NT2/D1 (cell line): ENCODE data around the gene IL1RAP.
"Not testable (repeated sequence)": the region's sequence is repeated elsewhere in the genome, so short reads cannot be mapped to it uniquely, and the experiment has no call there.

ENCODE experiments used
- SUZ12 ChIP-seq: IDR thresholded peaks from 2 replicates; pipeline ENCODE4 v1.6.1; 2011; ENCODE audit not compliant: insufficient read length, insufficient read depth; ENCODE audit errors: extremely low read depth
- YY1 ChIP-seq: IDR thresholded peaks from 2 replicates; pipeline ENCODE4 v1.6.1; 2011; ENCODE audit not compliant: insufficient read length, insufficient read depth

- TF ChIP-seq YY1, SUZ12: not testable (repeated sequence)
These were observed 164.0 kb downstream of the IL1RAP start for GRCh38 chr3:190677868-190678267.
